Measurements from ENCODE around the gene TGFBI.

TGFBI gene

DNA sequence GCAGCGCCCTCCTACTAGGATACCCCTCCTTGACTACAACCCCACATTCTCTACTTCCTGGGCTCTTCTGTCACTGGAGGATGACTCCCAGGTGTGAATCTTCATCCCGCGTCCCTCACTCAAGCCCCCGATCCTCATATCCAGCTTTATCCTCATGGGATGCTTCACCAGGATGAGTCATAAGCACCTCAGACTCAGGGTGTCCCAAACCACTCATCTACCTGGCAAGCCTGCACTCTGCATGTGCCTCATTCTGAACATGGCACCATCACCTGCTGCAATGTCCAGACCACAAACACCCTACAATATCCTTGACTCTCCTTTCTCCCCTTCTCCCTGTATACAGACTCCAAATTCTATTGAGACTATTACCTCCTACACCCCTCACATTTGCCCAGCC lies 1.5 kb upstream of the TGFBI start:
- TF ChIP-seq, protein P1, sequence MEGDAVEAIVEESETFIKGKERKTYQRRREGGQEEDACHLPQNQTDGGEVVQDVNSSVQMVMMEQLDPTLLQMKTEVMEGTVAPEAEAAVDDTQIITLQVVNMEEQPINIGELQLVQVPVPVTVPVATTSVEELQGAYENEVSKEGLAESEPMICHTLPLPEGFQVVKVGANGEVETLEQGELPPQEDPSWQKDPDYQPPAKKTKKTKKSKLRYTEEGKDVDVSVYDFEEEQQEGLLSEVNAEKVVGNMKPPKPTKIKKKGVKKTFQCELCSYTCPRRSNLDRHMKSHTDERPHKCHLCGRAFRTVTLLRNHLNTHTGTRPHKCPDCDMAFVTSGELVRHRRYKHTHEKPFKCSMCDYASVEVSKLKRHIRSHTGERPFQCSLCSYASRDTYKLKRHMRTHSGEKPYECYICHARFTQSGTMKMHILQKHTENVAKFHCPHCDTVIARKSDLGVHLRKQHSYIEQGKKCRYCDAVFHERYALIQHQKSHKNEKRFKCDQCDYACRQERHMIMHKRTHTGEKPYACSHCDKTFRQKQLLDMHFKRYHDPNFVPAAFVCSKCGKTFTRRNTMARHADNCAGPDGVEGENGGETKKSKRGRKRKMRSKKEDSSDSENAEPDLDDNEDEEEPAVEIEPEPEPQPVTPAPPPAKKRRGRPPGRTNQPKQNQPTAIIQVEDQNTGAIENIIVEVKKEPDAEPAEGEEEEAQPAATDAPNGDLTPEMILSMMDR (IDR thresholded peaks at IDR 0.05; ENCODE audit: low read depth, low read length) = no peak
- H3K4me3 ChIP-seq (ENCODE audit: low read depth, low read length) = no peak overlapping the region

DNA sequence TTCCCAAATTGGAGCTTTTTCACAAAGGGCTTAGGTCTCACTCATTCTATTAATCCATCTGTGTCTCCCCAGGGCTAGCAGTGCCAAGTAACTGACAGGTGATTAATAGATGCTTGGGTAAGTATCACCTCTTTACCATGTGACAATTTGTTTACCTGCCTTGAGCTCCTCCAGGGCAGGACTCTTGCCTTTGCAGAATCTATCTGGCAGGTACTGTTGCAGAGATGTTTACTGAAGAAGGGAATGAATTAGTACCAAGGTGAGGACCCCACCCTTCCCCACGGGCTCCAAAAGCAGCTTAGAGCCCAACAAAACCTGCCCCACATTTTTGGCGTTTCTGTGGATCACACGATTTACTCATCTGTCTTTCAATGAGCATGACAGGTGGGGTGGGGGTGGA lies 698 bp upstream of the TGFBI start:
- H3K4me3 ChIP-seq (ENCODE audit: low read depth, low read length) = no peak overlapping the region; the same call in 1 of the 2 replicates
- TF ChIP-seq, protein P1 (IDR thresholded peaks at IDR 0.05; ENCODE audit: low read depth, low read length) = no peak

DNA sequence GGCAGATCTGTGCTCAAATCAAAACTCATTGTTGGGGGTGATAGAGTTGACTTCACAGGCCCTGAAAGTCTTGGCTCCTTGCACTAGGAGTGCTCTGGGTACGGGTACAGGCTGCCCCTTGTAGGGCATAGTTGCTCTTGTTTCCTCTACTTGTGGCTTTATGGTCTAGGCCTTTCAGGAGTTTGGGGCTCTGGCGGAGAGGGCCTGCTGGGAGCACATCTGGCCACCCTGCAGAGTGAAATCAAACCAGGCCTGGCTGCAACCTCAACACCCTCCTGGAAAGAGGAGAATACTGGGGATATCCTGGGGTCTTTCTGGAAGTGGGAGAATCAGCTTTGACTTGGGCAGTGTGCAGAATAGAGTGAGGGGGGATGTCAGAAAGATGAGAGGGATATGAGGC lies 1.5 kb downstream of the TGFBI start:
- TF ChIP-seq, protein P1 (IDR thresholded peaks at IDR 0.05; ENCODE audit: low read depth, low read length) = no peak
- H3K4me3 ChIP-seq (ENCODE audit: low read depth, low read length) = peak overlapping the region; percentile 86

DNA sequence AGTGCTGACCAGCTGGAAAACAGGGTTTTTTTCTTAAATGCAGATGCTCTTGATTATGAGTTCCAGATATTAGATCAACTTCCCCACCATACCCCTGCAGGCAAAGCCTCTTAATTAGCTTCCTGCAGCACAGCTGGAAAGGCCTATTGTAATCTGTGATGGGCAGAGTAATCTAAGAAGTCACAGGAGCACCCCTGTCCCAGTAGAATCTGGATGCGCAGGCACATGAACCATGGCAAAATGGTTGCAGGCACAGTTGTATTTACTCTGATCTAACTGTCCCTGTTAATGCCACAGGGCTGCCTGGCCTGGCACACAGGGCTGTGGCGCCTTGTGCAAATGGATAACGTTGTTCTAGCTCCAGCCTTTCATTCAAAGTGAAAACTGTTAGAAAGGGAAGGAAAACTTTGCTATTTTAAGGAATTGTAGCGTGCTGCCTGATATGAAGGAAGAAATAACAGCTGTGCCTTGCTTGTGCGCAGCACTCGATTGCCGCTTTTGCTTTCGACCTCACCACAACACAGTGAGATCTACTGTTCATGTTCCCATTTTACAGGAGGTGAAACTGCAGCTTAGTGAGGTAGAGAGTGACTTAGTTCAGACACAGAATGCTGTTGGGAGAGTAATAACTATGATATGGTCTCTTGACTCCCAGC lies 2.3 kb downstream of the TGFBI start:
- TF ChIP-seq, protein P1 (IDR thresholded peaks at IDR 0.05; ENCODE audit: low read depth, low read length) = no peak
- H3K4me3 ChIP-seq (ENCODE audit: low read depth, low read length) = peak overlapping the region; percentile 86

DNA sequence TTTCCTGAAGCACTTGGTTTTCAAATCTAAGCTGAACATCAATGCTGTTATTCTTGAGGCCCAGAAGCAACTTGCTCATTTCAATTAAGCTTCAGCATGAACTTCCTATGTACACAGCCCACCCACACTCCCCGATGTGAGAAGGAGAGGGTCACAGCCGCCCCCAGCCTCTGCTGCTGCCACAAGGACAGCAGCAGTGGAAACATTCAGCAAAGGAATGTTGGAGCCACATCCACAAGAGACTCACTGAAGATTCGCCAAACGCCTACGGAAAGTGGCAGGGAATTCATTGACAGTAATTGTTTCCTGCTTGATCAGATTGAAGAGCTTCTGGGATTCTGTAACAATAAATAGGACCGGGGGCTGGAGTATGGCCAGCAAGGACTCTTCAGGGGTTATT lies 2.9 kb downstream of the TGFBI start:
- TF ChIP-seq, protein P1 (IDR thresholded peaks at IDR 0.05; ENCODE audit: low read depth, low read length) = no peak
- peak overlapping the region; percentile 86 for H3K4me3 ChIP-seq (ENCODE audit: low read depth, low read length)

DNA sequence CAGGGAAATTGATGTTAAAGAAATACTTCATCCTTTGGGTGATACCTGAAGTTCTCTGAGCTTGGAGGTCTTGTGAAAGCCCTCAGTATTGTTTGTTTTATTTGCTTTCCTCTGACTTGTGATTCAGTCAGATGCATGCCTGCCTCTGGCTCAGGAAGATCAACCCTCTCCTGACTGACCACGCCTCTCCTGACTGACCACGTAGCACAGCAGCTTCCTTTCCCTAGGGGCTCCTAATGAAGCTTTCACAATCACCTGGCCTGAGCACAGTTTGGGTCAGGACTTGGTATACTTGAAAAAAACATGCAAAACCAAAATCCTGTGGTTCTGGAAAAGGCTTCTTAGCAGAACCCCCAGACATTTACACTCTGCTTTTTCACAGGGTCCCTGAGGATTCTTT lies 3.8 kb downstream of the TGFBI start:
- TF ChIP-seq, protein P1 (IDR thresholded peaks at IDR 0.05; ENCODE audit: low read depth, low read length) = no peak
- peak overlapping the region; percentile 86 for H3K4me3 ChIP-seq (ENCODE audit: low read depth, low read length)

DNA sequence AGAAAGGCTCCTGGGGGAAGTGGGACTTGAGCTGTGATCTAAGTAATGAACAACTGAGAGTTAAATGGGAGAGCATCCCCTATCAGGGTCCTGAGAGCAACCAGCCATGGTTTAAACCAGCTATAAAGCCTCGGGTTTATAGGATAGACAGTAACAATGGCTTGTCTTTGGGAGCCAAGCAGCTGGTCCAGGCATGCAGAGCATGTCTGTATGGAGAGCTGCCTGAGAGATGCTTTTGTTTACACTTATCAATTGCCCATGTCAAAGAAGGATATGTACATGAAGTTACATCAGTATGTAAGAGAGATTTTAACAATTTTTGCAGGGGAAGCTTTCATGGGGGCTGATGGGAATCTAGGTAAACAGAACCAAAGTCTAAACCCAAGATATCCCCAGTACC lies 4.4 kb downstream of the TGFBI start:
- no peak overlapping the region for H3K4me3 ChIP-seq (ENCODE audit: low read depth, low read length)
- TF ChIP-seq, protein P1 (IDR thresholded peaks at IDR 0.05; ENCODE audit: low read depth, low read length) = no peak
